Measurements from ENCODE around the gene FMNL1. TPM values are rescaled to one million over a fixed set of nuclear protein-coding genes. Genes with fewer than 3 reads are reported as not detected.

The FMNL1 gene
- total RNA-seq, 1 donor from 2014 or later: 1.1 TPM

GRCh38 chr17:45256114-45256966 is 34.7 kb downstream of the FMNL1 start:
- no peak for DNase-seq (ENCODE audit: low read depth, low spot score)

- no peak for DNase-seq (ENCODE audit: low read depth, low spot score)
These were observed 35.4 kb downstream of the FMNL1 start for GRCh38 chr17:45257115-45257514.

GRCh38 chr17:45258981-45259380 is 37.3 kb downstream of the FMNL1 start:
- DNase-seq (ENCODE audit: low read depth, low spot score): no peak

- DNase-seq (ENCODE audit: low read depth, low spot score): no peak
These were observed 38.6 kb downstream of the FMNL1 start for GRCh38 chr17:45260204-45260783.

- no peak for DNase-seq (ENCODE audit: low read depth, low spot score)
These were observed 40.2 kb downstream of the FMNL1 start, which contains the start of gene SPATA32 for GRCh38 chr17:45261577-45262515. Gene SPATA32, minus strand, starts transcription at chr17:45262094. Its CDS starts 78 bp downstream, at chr17:45262016.

GRCh38 chr17:45262516-45263476 is 41.1 kb downstream of the FMNL1 start:
- no peak for DNase-seq (ENCODE audit: low read depth, low spot score)

- no peak for DNase-seq (ENCODE audit: low read depth, low spot score)
These were observed 41.8 kb downstream of the FMNL1 start for GRCh38 chr17:45263477-45263860.

GRCh38 chr17:45264430-45264829 is 42.7 kb downstream of the FMNL1 start:
- DNase-seq (ENCODE audit: low read depth, low spot score): no peak

- DNase-seq (ENCODE audit: low read depth, low spot score): no peak
These were observed 43.3 kb downstream of the FMNL1 start for GRCh38 chr17:45264988-45265387.

GRCh38 chr17:45265821-45266220 is 44.1 kb downstream of the FMNL1 start:
- no peak for DNase-seq (ENCODE audit: low read depth, low spot score)

- DNase-seq (ENCODE audit: low read depth, low spot score): no peak
These were observed 44.8 kb downstream of the FMNL1 start for GRCh38 chr17:45266372-45266926.

GRCh38 chr17:45267436-45268055 is 45.9 kb downstream of the FMNL1 start:
- DNase-seq (ENCODE audit: low read depth, low spot score): no peak

GRCh38 chr17:45269912-45270311 is 48.2 kb downstream of the FMNL1 start:
- DNase-seq (ENCODE audit: low read depth, low spot score): no peak

GRCh38 chr17:45270828-45271418 is 49.2 kb downstream of the FMNL1 start:
- DNase-seq (ENCODE audit: low read depth, low spot score): no peak

- DNase-seq (ENCODE audit: low read depth, low spot score): no peak
These were observed 49.9 kb downstream of the FMNL1 start for GRCh38 chr17:45271603-45272002.

GRCh38 chr17:45273551-45273957 is 51.9 kb downstream of the FMNL1 start:
- DNase-seq (ENCODE audit: low read depth, low spot score): no peak

GRCh38 chr17:45274033-45274432 is 52.3 kb downstream of the FMNL1 start:
- DNase-seq (ENCODE audit: low read depth, low spot score): no peak

- DNase-seq (ENCODE audit: low read depth, low spot score): no peak
These were observed 54.3 kb downstream of the FMNL1 start for GRCh38 chr17:45276031-45276430.

GRCh38 chr17:45277216-45277849 is 55.6 kb downstream of the FMNL1 start:
- peak; percentile 88 for DNase-seq (ENCODE audit: low read depth, low spot score)
